Left ventricle myocardium inferior (tissue), 1 donor: Measurements from ENCODE around the gene DYNC2I2. TPM values are rescaled to one million over a fixed set of nuclear protein-coding genes. Genes with fewer than 3 reads are reported as not detected.
"Not testable (repeated sequence)": the region's sequence is repeated elsewhere in the genome, so short reads cannot be mapped to it uniquely, and the experiment has no call there.

Source experiments
- DNase-seq: peaks from one replicate; pipeline ENCODE4 v3.0.0-alpha.2; 2020
- H3K27ac ChIP-seq: fragments of 200-600 bp; replicated peaks from 2 replicates; pipeline ENCODE4 v1.8.0; 2021
- H3K27me3 ChIP-seq: fragments of 200-600 bp; 2 replicates; pipeline ENCODE4 v1.8.0; 2021; ENCODE audit warnings: low read depth
- H3K36me3 ChIP-seq: fragments of 200-600 bp; 2 replicates; pipeline ENCODE4 v1.8.0; 2021
- H3K4me1 ChIP-seq: fragments of 200-600 bp; 2 replicates; pipeline ENCODE4 v1.8.0; 2021
- H3K4me3 ChIP-seq: fragments of 200-600 bp; 2 replicates; pipeline ENCODE4 v1.8.0; 2021; ENCODE audit warnings: mild to moderate bottlenecking, moderate library complexity
- H3K9me3 ChIP-seq: fragments of 200-600 bp; replicated peaks from 2 replicates; pipeline ENCODE4 v1.8.0; 2021
- CTCF ChIP-seq: fragments of 200-600 bp; IDR thresholded peaks from 2 replicates; pipeline ENCODE4 v1.8.0; 2021; ENCODE audit warnings: antibody characterized with exemption, mild to moderate bottlenecking, borderline replicate concordance
- intact Hi-C: fragments of 100-400 bp; cut with micrococcal nuclease; formaldehyde crosslinking; loops from one replicate; pipeline ENCODE4 v1.11.0; 2022
- total RNA-seq: library from RNA; stranded (reverse); fragmentation: NEBNext Ultra II Directional; extraction: Animal tissue kit (Norgen Biotek cat#: 25700); gene quantifications from one replicate; pipeline ENCODE4 v1.2.1, GENCODE V29; 2021
- donor health status: DM: no; HTN: yes; CAD: no; lungs with severe emphysema.

The DYNC2I2 gene
- total RNA-seq, 1 donor from 2014 or later = 32.7 TPM

DNA sequence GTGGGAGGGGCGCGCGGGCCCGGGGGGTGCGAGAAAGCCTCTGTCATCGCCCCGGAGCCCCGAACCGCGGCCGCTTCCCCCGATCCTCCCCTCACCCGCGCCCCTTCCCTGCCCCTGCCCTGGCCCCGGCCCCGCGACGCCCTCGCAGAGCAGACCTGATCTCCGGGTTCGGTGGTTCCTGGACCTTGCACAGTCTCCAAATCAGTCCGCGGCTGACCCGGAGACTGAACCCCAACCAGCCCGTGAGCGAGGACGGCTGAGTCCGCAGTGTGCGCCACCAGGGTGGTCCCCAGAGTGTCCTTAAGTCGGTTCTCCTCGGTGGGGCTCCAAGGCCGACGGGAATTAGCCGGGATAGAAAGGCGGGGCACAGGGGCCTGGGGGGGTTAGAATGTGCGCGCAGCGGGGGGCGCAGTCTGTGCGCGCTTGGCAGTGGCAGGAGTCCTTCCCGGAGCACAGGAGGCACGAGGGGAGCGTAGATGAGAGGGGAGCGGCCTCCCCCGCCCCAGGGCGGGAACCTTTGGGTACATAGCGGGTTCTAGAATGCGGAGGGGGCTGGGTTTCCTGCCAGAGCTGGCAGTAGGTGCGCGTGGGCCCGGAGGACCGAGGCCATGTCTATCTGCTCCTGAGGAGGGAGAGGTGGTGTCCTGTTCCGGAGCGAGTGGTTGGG lies 46.4 kb upstream of the DYNC2I2 start:
- no peak for TF ChIP-seq CTCF
- peaks cover 33% of the 10 kb centered on the region for H3K4me1 ChIP-seq
- H3K27me3 ChIP-seq = no peaks in the 10 kb centered on the region
- peak overlapping the region; percentile 96 for H3K4me3 ChIP-seq
- peak overlapping the region; percentile 96 for H3K27ac ChIP-seq
- H3K36me3 ChIP-seq = peaks cover 4% of the 10 kb centered on the region
- intact Hi-C loops = no loop called here
- peak; percentile 40 for DNase-seq
- no peaks in the 10 kb centered on the region for H3K9me3 ChIP-seq

DNA sequence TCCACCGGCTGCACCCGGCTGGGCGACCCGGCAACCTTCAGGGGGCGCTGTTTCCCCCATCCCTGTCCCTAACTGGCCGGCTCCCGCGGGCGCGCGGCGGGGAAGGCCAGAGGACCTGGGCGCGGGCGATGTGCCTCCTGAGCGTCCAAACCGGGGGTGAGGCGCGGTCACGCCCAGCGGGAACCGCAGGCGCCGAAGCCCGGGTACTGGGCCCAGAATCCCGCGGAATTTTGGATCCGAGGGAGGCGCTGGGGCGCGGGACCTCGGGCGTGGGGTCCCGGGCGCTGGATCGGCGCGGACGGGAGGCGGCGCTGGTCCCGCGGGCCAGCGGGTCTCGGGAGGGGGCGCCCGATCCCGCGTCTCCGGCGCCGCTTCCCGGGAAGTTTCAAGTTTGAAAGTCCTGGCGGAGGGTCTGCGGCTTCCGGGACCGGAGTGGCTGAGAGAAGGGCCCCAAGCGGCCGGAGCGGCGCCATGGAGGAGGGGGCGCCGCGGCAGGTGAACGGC lies 45.9 kb upstream of the DYNC2I2 start, which contains the start of gene PKN3:
Gene PKN3, plus strand, starts transcription at position 59 of the 504 bp plus-strand sequence. Its CDS starts 413 bp downstream, at position 472.
- H3K4me1 ChIP-seq = peaks cover 33% of the 10 kb centered on the region
- H3K4me3 ChIP-seq = peak within 1 kb of the TSS; percentile 96
- peak; percentile 88 for DNase-seq
- peak within 1 kb of the TSS; percentile 96 for H3K27ac ChIP-seq
- H3K27me3 ChIP-seq = no peaks in the 10 kb centered on the region
- peaks cover 2% of the 10 kb centered on the region for H3K36me3 ChIP-seq
- TF ChIP-seq CTCF = peak; percentile 91
- intact Hi-C loops = no loop called here
- H3K9me3 ChIP-seq = no peaks in the 10 kb centered on the region

DNA sequence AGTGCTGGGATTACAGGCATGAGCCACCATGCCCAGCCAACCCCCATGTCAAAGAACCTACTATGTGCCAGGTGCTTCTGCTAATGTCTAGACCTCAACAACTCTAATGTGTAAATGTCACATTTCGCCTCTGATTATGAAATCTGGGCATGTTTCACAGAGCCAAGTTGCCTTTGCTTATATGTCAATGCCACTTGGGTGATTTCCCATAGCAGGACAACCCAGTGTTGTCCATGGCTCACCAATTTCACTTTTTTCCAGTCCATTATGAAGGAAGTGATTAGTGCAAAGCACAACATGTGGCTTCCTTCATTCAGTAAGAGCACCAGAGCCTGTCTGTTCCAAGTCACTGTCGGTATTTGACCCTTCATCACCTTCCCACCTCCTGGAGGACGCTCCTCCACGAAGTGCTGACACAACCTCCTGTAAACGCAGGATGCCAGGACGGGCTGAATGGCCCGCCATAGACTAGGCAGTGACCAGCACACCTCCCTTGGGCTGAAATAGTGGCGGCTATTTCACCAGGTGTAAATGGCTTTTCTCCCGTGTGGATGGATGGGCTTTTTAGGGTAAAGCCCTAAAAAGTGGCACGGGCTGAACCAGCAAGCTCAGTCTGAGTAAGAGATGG lies 44.7 kb upstream of the DYNC2I2 start:
- Histone ChIP-seq H3K9me3 (no peaks in the 10 kb centered on the region), H3K36me3 (no peaks in the 10 kb centered on the region), H3K27me3 (no peaks in the 10 kb centered on the region), H3K4me3 (peak overlapping the region; percentile 96), H3K27ac (peak overlapping the region; percentile 96), H3K4me1 (peaks cover 33% of the 10 kb centered on the region)
- TF ChIP-seq CTCF = no peak
- intact Hi-C loops = no loop called here
- DNase-seq = peak; percentile 11

DNA sequence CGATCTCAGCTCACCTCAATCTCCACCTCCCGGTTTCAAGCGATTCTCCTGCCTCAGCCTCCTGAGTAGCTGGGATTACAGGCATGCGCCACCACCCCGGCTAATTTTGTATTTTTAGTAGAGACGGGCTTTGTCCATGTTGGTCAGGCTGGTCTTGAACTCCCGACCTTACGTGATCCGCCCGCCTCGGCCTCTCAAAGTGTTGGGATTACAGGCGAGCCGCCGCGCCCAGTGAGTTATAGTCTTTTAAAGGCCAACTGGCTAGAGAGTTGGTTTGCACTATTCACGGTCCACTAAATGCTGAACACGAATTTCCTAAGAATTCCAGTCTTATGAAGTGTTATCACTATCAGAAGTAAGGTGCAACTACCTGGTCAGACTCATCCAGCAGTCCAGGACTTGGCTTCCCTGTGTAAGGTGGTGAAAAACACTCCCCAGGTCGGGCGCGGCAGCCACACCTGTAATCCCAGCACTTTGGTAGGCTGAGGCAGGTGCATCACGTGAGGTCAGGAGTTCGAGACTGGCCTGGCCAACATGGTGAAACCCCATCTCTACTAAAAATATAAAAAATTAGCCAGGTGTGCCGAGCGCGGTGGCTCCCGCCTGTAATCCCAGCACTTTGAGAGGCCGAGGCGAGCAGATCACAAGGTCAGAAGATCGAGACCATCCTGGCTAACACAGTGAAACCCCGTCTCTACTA lies 42.6 kb upstream of the DYNC2I2 start:
- intact Hi-C loops, H3K9me3 ChIP-seq, H3K36me3 ChIP-seq, H3K27ac ChIP-seq, H3K4me3 ChIP-seq, H3K27me3 ChIP-seq: not testable (repeated sequence)
- peaks cover 26% of the 10 kb centered on the region for H3K4me1 ChIP-seq
- DNase-seq = peak; percentile 11

DNA sequence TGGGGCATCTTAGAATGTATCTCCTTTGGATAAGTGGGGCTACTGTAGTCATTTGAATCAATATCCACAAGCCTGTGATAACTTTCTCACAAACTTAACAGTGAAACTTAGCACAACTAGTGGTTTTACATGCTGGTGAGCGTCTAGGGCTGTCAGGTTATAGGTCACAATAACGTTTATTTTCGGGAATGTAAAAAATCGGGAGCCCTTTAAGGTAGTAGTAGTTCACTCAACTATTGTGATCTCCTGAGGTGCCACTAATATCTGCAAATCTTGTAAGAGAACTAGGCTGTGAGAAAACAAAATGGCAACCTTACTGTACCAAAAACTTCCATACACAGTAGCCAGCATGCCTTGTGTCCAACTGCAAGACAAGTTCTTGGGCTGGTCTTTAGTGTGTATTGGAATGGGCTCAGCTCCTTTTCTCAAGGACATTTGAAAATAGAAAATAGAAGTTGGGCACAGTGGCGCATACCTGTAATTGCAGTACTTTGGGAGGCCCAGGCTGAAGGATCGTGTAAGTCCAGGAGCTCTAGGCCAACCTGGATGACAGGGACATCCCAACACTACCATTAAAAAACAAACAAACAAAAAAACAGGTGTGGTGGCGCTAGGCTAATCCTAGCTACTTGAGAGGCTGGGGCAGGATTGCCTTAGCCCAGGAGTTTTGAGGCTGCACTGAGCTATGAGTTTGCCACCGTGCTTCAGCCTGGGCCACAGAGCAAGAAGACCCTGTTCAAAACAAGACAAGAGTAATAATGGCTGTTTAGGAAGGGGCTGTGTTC lies 40.5 kb upstream of the DYNC2I2 start:
- peaks cover 28% of the 10 kb centered on the region for H3K36me3 ChIP-seq
- no peak overlapping the region for H3K27ac ChIP-seq
- peaks cover 12% of the 10 kb centered on the region for H3K4me1 ChIP-seq
- DNase-seq = peak; percentile 4
- H3K4me3 ChIP-seq = no peak overlapping the region
- intact Hi-C loops = no loop called here
- no peak for TF ChIP-seq CTCF
- H3K27me3 ChIP-seq = no peaks in the 10 kb centered on the region
- no peaks in the 10 kb centered on the region for H3K9me3 ChIP-seq
